Smooth muscle cell (in vitro differentiated cells): ENCODE results near the gene FAM124B. TPM values are rescaled to one million over a fixed set of nuclear protein-coding genes. Genes with fewer than 3 reads are reported as not detected.

ENCODE experiments used
- DNase-seq: peaks from one replicate; lab custom pipeline; 2025; ENCODE audit not compliant: unreplicated experiment; lab: John Stamatoyannopoulos, UW
- H2AFZ ChIP-seq: fragments of 200-600 bp; sonication (generic); 2 replicates; pipeline ENCODE4 v1.6.0; 2016; ENCODE audit warnings: antibody characterized with exemption, low read depth, mild to moderate bottlenecking
- H3F3A ChIP-seq: fragments of 200-600 bp; sonication (generic); 2 replicates; pipeline ENCODE4 v1.6.0; 2017; ENCODE audit warnings: antibody characterized with exemption, low read depth
- H3K27ac ChIP-seq: fragments of 200-600 bp; sonication (generic); 2 replicates; pipeline ENCODE4 v1.5.1; 2016; ENCODE audit warnings: low read depth, mild to moderate bottlenecking
- H3K27me3 ChIP-seq: fragments of 200-600 bp; sonication (generic); 2 replicates; pipeline ENCODE4 v1.6.1; 2016; ENCODE audit warnings: low read depth, mild to moderate bottlenecking
- H3K36me3 ChIP-seq: fragments of 200-600 bp; sonication (generic); 2 replicates; pipeline ENCODE4 v1.5.1; 2016; ENCODE audit warnings: low read depth
- H3K4me1 ChIP-seq: fragments of 200-600 bp; sonication (generic); 2 replicates; pipeline ENCODE4 v1.5.1; 2016; ENCODE audit warnings: low read depth
- H3K4me2 ChIP-seq: fragments of 200-600 bp; sonication (generic); 2 replicates; pipeline ENCODE4 v1.6.0; 2016; ENCODE audit warnings: mild to moderate bottlenecking
- H3K4me3 ChIP-seq: fragments of 200-600 bp; sonication (generic); 2 replicates; pipeline ENCODE4 v1.5.1; 2016; ENCODE audit warnings: mild to moderate bottlenecking
- H3K79me2 ChIP-seq: fragments of 200-600 bp; sonication (generic); 2 replicates; pipeline ENCODE4 v1.6.0; 2016; ENCODE audit warnings: low read depth, mild to moderate bottlenecking
- H3K9ac ChIP-seq: fragments of 200-600 bp; sonication (generic); 2 replicates; pipeline ENCODE4 v1.6.0; 2016; ENCODE audit warnings: low read depth
- H3K9me3 ChIP-seq: fragments of 200-600 bp; sonication (generic); replicated peaks from 2 replicates; pipeline ENCODE4 v1.5.1; 2016; ENCODE audit warnings: low read depth
- H4K20me1 ChIP-seq: fragments of 200-600 bp; sonication (generic); 2 replicates; pipeline ENCODE4 v1.6.0; 2016; ENCODE audit warnings: low read depth
- WGBS: methylation state at CpG from one replicate; pipeline ENCODE4 v1.1.7; 2016; ENCODE audit warnings: low lambda C conversion rate; 5-methylcytosine and 5-hydroxymethylcytosine counted together
- polyA plus RNA-seq: library from polyadenylated mRNA; unstranded; fragments of >200 nt; fragmentation: Nextera tagmentation; extraction: Ambion mirVana; gene quantifications from 2 replicates; pipeline ENCODE4 v1.2.1, GENCODE V29; 2016
- total RNA-seq: library from RNA; depleted of rRNA; stranded (reverse); fragments of >200 nt; gene quantifications from 2 replicates; pipeline ENCODE4 v1.2.3, GENCODE V29; 2014
- TF ChIP-seq, protein P1 (sequence below): fragments of 200-600 bp; sonication (generic); IDR thresholded peaks from 2 replicates; pipeline ENCODE4 v1.5.1; 2017; ENCODE audit warnings: borderline replicate concordance, mild to moderate bottlenecking, antibody characterized with exemption; ENCODE audit not compliant: insufficient read depth, poor library complexity, severe bottlenecking

The FAM124B gene
- total and polyA plus RNA-seq, 2 experiments from 2014 or later: 1.2 TPM; not detected in 1

DNA sequence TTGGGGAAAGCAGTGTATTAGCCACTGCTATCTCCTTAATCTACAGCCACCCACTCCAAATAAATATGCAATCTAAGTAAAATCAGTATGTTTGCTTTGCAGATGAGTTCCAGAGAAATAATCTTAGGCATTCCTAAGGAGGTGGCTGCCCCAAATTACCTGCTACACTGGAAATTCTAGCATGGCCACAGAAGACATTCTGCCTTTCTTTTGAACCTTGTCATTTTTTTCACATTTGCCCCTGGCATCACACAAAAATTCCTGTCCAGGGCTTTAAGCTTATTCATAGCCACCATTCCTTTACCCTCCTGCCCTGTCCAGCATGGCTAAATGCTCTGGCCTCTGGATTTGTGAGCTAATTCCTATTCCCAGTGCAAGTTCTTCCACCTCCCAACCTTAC is 36.8 kb upstream of the FAM124B start:
- Histone ChIP-seq H3K4me2 (no peak overlapping the region), H3K4me1 (no peaks in the 10 kb centered on the region), H3K27me3 (no peaks in the 10 kb centered on the region), H3K9me3 (no peaks in the 10 kb centered on the region), H2AFZ (no peak overlapping the region), H3K9ac (no peak overlapping the region), H3F3A (no peaks in the 10 kb centered on the region), H3K4me3 (no peak overlapping the region), H3K79me2 (no peaks in the 10 kb centered on the region), H3K27ac (no peak overlapping the region), H4K20me1 (no peaks in the 10 kb centered on the region), H3K36me3 (no peaks in the 10 kb centered on the region)
- TF ChIP-seq, protein P1, sequence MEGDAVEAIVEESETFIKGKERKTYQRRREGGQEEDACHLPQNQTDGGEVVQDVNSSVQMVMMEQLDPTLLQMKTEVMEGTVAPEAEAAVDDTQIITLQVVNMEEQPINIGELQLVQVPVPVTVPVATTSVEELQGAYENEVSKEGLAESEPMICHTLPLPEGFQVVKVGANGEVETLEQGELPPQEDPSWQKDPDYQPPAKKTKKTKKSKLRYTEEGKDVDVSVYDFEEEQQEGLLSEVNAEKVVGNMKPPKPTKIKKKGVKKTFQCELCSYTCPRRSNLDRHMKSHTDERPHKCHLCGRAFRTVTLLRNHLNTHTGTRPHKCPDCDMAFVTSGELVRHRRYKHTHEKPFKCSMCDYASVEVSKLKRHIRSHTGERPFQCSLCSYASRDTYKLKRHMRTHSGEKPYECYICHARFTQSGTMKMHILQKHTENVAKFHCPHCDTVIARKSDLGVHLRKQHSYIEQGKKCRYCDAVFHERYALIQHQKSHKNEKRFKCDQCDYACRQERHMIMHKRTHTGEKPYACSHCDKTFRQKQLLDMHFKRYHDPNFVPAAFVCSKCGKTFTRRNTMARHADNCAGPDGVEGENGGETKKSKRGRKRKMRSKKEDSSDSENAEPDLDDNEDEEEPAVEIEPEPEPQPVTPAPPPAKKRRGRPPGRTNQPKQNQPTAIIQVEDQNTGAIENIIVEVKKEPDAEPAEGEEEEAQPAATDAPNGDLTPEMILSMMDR: no peak
- DNase-seq: no peak

DNA sequence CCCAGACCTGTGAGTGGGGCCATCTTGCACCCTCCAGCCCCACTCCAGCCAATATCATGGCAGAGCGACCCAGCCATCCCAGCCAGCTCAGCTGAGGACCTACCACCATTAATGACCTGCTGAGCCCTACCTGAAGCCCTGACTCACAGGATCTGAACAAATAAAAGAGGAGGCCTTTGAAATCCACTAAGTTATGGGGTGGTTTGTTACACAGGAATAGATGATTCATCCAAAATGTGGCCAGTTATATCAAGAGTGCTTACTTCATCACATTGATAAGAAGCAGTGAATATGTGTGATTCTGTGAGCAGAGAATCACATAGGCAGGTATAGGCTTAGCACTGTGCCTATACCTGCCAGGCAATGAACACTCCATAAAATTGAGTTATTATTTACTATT is 34.7 kb upstream of the FAM124B start:
- Histone ChIP-seq H3K4me2 (no peak overlapping the region), H3F3A (no peaks in the 10 kb centered on the region), H4K20me1 (no peaks in the 10 kb centered on the region), H2AFZ (no peak overlapping the region), H3K27ac (no peak overlapping the region), H3K9me3 (no peaks in the 10 kb centered on the region), H3K27me3 (no peaks in the 10 kb centered on the region), H3K9ac (no peak overlapping the region), H3K79me2 (no peaks in the 10 kb centered on the region), H3K4me3 (no peak overlapping the region), H3K4me1 (no peaks in the 10 kb centered on the region), H3K36me3 (no peaks in the 10 kb centered on the region)
- TF ChIP-seq, protein P1: no peak
- no peak for DNase-seq
- WGBS: 100% methylated on average over 1 of the region's 1 CpG

DNA sequence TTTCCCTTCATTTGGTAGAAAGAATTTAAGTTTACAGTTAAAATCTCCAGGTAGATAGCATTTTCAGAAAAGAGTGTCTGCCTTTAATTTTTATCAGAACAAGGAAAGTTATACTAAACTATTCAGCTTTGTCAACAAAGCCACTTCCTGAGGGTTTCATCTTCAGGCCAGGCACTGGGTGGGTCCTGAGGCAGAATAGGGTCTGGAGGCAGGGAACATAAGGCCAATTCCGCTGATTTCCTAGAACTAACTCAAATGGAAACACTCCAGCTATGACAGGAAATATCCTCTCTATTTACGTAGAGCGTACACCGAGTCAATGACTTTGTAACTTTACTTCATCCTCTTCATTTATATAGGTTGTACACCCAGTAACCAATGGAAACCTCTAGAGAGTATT is 32.7 kb upstream of the FAM124B start:
- Histone ChIP-seq H3F3A (no peaks in the 10 kb centered on the region), H3K4me1 (no peaks in the 10 kb centered on the region), H3K27ac (no peak overlapping the region), H3K79me2 (no peaks in the 10 kb centered on the region), H3K36me3 (no peaks in the 10 kb centered on the region), H3K27me3 (no peaks in the 10 kb centered on the region), H3K9ac (no peak overlapping the region), H3K9me3 (no peaks in the 10 kb centered on the region), H3K4me2 (no peak overlapping the region), H3K4me3 (no peak overlapping the region), H2AFZ (no peak overlapping the region), H4K20me1 (no peaks in the 10 kb centered on the region)
- no peak for DNase-seq
- TF ChIP-seq, protein P1: no peak
- WGBS: 99% methylated on average over 4 of the region's 4 CpGs

DNA sequence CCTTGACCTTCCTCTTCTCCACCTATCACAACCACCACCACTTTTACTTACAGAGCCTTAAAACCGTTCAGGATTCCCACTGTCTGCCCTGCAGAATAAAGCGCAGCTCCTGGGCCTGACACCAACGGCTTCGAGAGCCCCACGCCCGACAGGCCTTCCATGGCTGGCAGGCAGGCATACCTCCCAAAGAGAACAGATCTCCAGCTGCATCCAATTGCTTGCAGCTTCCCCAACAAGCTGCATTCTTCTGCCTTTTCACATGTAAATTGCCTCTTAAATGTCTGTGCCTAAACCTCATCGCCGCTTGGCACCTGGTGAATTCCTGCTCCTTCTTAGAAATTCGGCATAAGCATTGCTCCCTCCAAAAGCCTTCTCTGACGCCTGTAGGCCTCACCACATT is 31.5 kb upstream of the FAM124B start:
- H3K9ac ChIP-seq: no peak overlapping the region
- WGBS: 48% methylated on average over 10 of the region's 10 CpGs
- H3K4me3 ChIP-seq: no peak overlapping the region
- H3K27me3 ChIP-seq: no peaks in the 10 kb centered on the region
- H3K9me3 ChIP-seq: no peaks in the 10 kb centered on the region
- no peaks in the 10 kb centered on the region for H3K79me2 ChIP-seq
- H3K4me2 ChIP-seq: no peak overlapping the region
- H2AFZ ChIP-seq: no peak overlapping the region
- no peaks in the 10 kb centered on the region for H3F3A ChIP-seq
- H3K27ac ChIP-seq: no peak overlapping the region
- no peaks in the 10 kb centered on the region for H3K4me1 ChIP-seq
- H3K36me3 ChIP-seq: no peaks in the 10 kb centered on the region
- H4K20me1 ChIP-seq: no peaks in the 10 kb centered on the region
- TF ChIP-seq, protein P1: no peak
- DNase-seq: no peak
